ENCODE results near the gene SYT8. TPM values are rescaled to one million over a fixed set of nuclear protein-coding genes. Genes with fewer than 3 reads are reported as not detected.

The SYT8 gene
- total RNA-seq, 1 donor: not detected

- H3K4me3 ChIP-seq (ENCODE audit: low read depth, low read length): no peak overlapping the region
- no peak for TF ChIP-seq CTCF (IDR thresholded peaks at IDR 0.05; ENCODE audit: insufficient read depth, low read depth, low read length)
- no peak for DNase-seq (ENCODE audit: low read depth)
These were observed 3.2 kb upstream of the SYT8 start for GRCh38 chr11:1831338-1832210.

- no peak overlapping the region for H3K4me3 ChIP-seq (ENCODE audit: low read depth, low read length)
- DNase-seq (ENCODE audit: low read depth): peak; percentile 4
- TF ChIP-seq CTCF (IDR thresholded peaks at IDR 0.05; ENCODE audit: insufficient read depth, low read depth, low read length): peak; percentile 93
These were observed 2.4 kb upstream of the SYT8 start for GRCh38 chr11:1832211-1832919.

GRCh38 chr11:1832920-1833295 lies 1.9 kb upstream of the SYT8 start:
- no peak for TF ChIP-seq CTCF (IDR thresholded peaks at IDR 0.05; ENCODE audit: insufficient read depth, low read depth, low read length)
- no peak overlapping the region for H3K4me3 ChIP-seq (ENCODE audit: low read depth, low read length)
- DNase-seq (ENCODE audit: low read depth): no peak

GRCh38 chr11:1834062-1834610 lies 654 bp upstream of the SYT8 start:
- no peak for DNase-seq (ENCODE audit: low read depth)
- no peak overlapping the region for H3K4me3 ChIP-seq (ENCODE audit: low read depth, low read length)
- no peak for TF ChIP-seq CTCF (IDR thresholded peaks at IDR 0.05; ENCODE audit: insufficient read depth, low read depth, low read length)

- no peak for TF ChIP-seq CTCF (IDR thresholded peaks at IDR 0.05; ENCODE audit: insufficient read depth, low read depth, low read length)
- H3K4me3 ChIP-seq (ENCODE audit: low read depth, low read length): no peak overlapping the region
- DNase-seq (ENCODE audit: low read depth): no peak
These were observed 851 bp downstream of the SYT8 start for GRCh38 chr11:1835671-1836010.

GRCh38 chr11:1836011-1836945 lies 1.5 kb downstream of the SYT8 start:
- H3K4me3 ChIP-seq (ENCODE audit: low read depth, low read length): no peak overlapping the region
- no peak for DNase-seq (ENCODE audit: low read depth)
- no peak for TF ChIP-seq CTCF (IDR thresholded peaks at IDR 0.05; ENCODE audit: insufficient read depth, low read depth, low read length)
